Measurements from ENCODE around the gene MRPL58.
"Not testable (repeated sequence)": the region's sequence is repeated elsewhere in the genome, so short reads cannot be mapped to it uniquely, and the experiment has no call there.

Gene MRPL58

GRCh38 chr17:74987909-74988711, 24.4 kb upstream of the MRPL58 start:
- DNase-seq, result peak; percentile 69

GRCh38 chr17:74990581-74991105, 21.8 kb upstream of the MRPL58 start:
- DNase-seq, result no peak

GRCh38 chr17:74992223-74992622, 20.2 kb upstream of the MRPL58 start:
- DNase-seq, result no peak

- no peak for DNase-seq
Measured at GRCh38 chr17:74994440-74994839, 18.0 kb upstream of the MRPL58 start.

GRCh38 chr17:74995847-74996246, 16.6 kb upstream of the MRPL58 start:
- no peak for DNase-seq

- DNase-seq, result no peak
Measured at GRCh38 chr17:74998783-74999182, 13.7 kb upstream of the MRPL58 start.

GRCh38 chr17:74999523-74999922, 12.9 kb upstream of the MRPL58 start:
- no peak for DNase-seq

GRCh38 chr17:75001915-75002843, 10.3 kb upstream of the MRPL58 start:
- no peak for DNase-seq

- DNase-seq, result no peak
Measured at GRCh38 chr17:75003070-75003956, 9.2 kb upstream of the MRPL58 start.

- no peak for DNase-seq
Measured at GRCh38 chr17:75003957-75004355, 8.5 kb upstream of the MRPL58 start.

GRCh38 chr17:75004371-75004770, 8.1 kb upstream of the MRPL58 start:
- no peak for DNase-seq

GRCh38 chr17:75005291-75005690, 7.2 kb upstream of the MRPL58 start:
- DNase-seq, result no peak

GRCh38 chr17:75006084-75006483, 6.4 kb upstream of the MRPL58 start:
- not testable (repeated sequence) for DNase-seq

GRCh38 chr17:75006653-75007052, 5.8 kb upstream of the MRPL58 start:
- no peak for DNase-seq

- DNase-seq, result no peak
Measured at GRCh38 chr17:75008373-75008772, 4.1 kb upstream of the MRPL58 start.

- no peak for DNase-seq
Measured at GRCh38 chr17:75009139-75009724, 3.2 kb upstream of the MRPL58 start.

GRCh38 chr17:75010683-75011400, 1.6 kb upstream of the MRPL58 start:
- DNase-seq, result peak; percentile 25

- peak; percentile 67 for DNase-seq
Measured at GRCh38 chr17:75011401-75012095, 922 bp upstream of the MRPL58 start.

GRCh38 chr17:75012096-75012345, 449 bp upstream of the MRPL58 start:
- DNase-seq, result no peak

- no peak for DNase-seq
Measured at GRCh38 chr17:75013092-75013559, 656 bp downstream of the MRPL58 start.

GRCh38 chr17:75019146-75019545, 6.7 kb downstream of the MRPL58 start:
- DNase-seq, result no peak

All from HCEC 1CT (cell line).